ENCODE data around the gene YPEL5.

DNA sequence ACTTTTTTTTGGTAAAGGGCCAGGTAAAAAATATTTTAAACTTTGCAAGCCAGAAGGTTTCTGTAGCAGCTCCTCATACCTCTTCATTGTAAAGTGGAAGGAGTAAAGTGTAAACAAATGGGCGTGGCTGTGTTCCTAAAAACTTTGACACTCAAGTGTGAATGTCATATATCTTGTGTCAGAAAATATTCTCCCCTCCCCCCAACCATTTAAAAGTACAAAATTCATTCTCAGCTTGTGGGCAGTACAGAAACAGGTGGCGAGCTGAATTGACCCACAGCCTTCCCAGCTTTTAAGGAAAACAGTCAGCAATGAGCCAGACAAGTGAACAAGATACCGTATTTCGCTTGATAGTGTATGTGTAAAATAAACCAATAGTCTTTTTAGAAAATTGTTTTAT is 4.0 kb downstream of the YPEL5 start:
- TF ChIP-seq, protein P1, sequence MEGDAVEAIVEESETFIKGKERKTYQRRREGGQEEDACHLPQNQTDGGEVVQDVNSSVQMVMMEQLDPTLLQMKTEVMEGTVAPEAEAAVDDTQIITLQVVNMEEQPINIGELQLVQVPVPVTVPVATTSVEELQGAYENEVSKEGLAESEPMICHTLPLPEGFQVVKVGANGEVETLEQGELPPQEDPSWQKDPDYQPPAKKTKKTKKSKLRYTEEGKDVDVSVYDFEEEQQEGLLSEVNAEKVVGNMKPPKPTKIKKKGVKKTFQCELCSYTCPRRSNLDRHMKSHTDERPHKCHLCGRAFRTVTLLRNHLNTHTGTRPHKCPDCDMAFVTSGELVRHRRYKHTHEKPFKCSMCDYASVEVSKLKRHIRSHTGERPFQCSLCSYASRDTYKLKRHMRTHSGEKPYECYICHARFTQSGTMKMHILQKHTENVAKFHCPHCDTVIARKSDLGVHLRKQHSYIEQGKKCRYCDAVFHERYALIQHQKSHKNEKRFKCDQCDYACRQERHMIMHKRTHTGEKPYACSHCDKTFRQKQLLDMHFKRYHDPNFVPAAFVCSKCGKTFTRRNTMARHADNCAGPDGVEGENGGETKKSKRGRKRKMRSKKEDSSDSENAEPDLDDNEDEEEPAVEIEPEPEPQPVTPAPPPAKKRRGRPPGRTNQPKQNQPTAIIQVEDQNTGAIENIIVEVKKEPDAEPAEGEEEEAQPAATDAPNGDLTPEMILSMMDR (IDR thresholded peaks at IDR 0.05) = no peak
- TF ChIP-seq, protein P2, sequence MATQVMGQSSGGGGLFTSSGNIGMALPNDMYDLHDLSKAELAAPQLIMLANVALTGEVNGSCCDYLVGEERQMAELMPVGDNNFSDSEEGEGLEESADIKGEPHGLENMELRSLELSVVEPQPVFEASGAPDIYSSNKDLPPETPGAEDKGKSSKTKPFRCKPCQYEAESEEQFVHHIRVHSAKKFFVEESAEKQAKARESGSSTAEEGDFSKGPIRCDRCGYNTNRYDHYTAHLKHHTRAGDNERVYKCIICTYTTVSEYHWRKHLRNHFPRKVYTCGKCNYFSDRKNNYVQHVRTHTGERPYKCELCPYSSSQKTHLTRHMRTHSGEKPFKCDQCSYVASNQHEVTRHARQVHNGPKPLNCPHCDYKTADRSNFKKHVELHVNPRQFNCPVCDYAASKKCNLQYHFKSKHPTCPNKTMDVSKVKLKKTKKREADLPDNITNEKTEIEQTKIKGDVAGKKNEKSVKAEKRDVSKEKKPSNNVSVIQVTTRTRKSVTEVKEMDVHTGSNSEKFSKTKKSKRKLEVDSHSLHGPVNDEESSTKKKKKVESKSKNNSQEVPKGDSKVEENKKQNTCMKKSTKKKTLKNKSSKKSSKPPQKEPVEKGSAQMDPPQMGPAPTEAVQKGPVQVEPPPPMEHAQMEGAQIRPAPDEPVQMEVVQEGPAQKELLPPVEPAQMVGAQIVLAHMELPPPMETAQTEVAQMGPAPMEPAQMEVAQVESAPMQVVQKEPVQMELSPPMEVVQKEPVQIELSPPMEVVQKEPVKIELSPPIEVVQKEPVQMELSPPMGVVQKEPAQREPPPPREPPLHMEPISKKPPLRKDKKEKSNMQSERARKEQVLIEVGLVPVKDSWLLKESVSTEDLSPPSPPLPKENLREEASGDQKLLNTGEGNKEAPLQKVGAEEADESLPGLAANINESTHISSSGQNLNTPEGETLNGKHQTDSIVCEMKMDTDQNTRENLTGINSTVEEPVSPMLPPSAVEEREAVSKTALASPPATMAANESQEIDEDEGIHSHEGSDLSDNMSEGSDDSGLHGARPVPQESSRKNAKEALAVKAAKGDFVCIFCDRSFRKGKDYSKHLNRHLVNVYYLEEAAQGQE (IDR thresholded peaks at IDR 0.05; ENCODE audit: insufficient read depth in 1 of 2, low read depth in 2 of 2, low read length in 1 of 2) = no peak

Data from Panc1 (cell line).